Activated CD4-positive, alpha-beta T cell treated with anti-CD3 and anti-CD28 coated beads, Interleukin-2, amount 10 ng/mL, durations not matched to agents 24 days and 14 days (primary cell): Measurements from ENCODE around the gene SLAMF6. TPM values are rescaled to one million over a fixed set of nuclear protein-coding genes. Genes with fewer than 3 reads are reported as not detected.
"Not testable (repeated sequence)": the region's sequence is repeated elsewhere in the genome, so short reads cannot be mapped to it uniquely, and the experiment has no call there.

Experiments used
- DNase-seq: peaks from one replicate; pipeline ENCODE4 v3.0.0; 2022
- H3K27ac Mint-ChIP-seq: one replicate; pipeline ENCODE4 v1.8.0; 2022; ENCODE audit warnings: mild to moderate bottlenecking, mixed read lengths
- H3K27me3 Mint-ChIP-seq: one replicate; pipeline ENCODE4 v1.8.0; 2022; ENCODE audit warnings: mixed read lengths
- H3K36me3 Mint-ChIP-seq: one replicate; pipeline ENCODE4 v1.8.0; 2022; ENCODE audit warnings: low read depth, mild to moderate bottlenecking, mixed read lengths
- H3K4me1 Mint-ChIP-seq: one replicate; pipeline ENCODE4 v1.8.0; 2021; ENCODE audit warnings: mixed read lengths
- H3K4me3 Mint-ChIP-seq: one replicate; pipeline ENCODE4 v1.8.0; 2022; ENCODE audit warnings: mild to moderate bottlenecking, moderate library complexity, mixed read lengths
- H3K9me3 Mint-ChIP-seq: one replicate; pipeline ENCODE4 v1.8.0; 2021; ENCODE audit warnings: mixed read lengths
- intact Hi-C: fragments of 100-400 bp; cut with micrococcal nuclease; formaldehyde crosslinking; loops from one replicate; pipeline ENCODE4 v1.15.1; 2023
- total RNA-seq: library from RNA; stranded (reverse); gene quantifications from 2 replicates; pipeline ENCODE4 v1.2.3, GENCODE V29; 2022

SLAMF6 gene
- total RNA-seq, 1 donor from 2014 or later = 53.8 TPM

- peaks cover 23% of the 10 kb centered on the region for H3K4me1 Mint-ChIP-seq
- DNase-seq = no peak
- H3K27ac Mint-ChIP-seq = peak overlapping the region; percentile 27
- peaks cover 64% of the 10 kb centered on the region for H3K36me3 Mint-ChIP-seq
- intact Hi-C loops = no loop called here
- no peak overlapping the region for H3K4me3 Mint-ChIP-seq
- peaks cover 8% of the 10 kb centered on the region for H3K9me3 Mint-ChIP-seq
- no peaks in the 10 kb centered on the region for H3K27me3 Mint-ChIP-seq
Observed at GRCh38 chr1:160488347-160489058, 34.6 kb downstream of the SLAMF6 start.

DNA sequence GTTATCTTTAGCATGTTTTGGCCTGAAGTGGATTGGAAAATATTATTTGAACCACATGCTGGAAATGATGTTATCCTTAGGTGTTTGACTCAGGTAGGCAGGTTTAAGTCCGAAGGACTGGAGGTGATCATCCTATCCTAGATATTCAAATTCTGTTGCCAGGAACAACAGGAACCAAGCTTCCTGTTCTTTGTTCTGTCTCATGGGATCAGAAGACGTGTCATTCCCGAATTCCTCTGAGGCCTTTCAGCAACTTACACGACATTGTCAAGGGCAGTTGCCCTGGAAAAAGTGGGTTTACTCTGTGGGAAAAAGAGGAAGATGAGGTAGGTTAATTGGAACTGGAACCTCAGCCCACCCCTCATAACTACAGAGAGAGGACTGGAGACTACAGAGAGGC is 36.6 kb downstream of the SLAMF6 start:
- no peak for DNase-seq
- Mint-ChIP-seq H3K4me1 (peaks cover 33% of the 10 kb centered on the region), H3K36me3 (peaks cover 69% of the 10 kb centered on the region), H3K9me3 (peaks cover 11% of the 10 kb centered on the region), H3K27me3 (no peaks in the 10 kb centered on the region), H3K27ac (no peak overlapping the region), H3K4me3 (no peak overlapping the region)
- intact Hi-C loops = no loop called here

GRCh38 chr1:160483505-160484185 is 39.4 kb downstream of the SLAMF6 start:
- Mint-ChIP-seq H3K27ac (peak overlapping the region; percentile 51), H3K27me3 (no peaks in the 10 kb centered on the region), H3K36me3 (peaks cover 59% of the 10 kb centered on the region), H3K4me3 (no peak overlapping the region), H3K9me3 (peaks cover 29% of the 10 kb centered on the region), H3K4me1 (peaks cover 33% of the 10 kb centered on the region)
- intact Hi-C loops = loop anchor here (2.0 kb wide), 1 partner anchor 13 kb away; no protein-coding TSS in a partner anchor
- DNase-seq = no peak

- Mint-ChIP-seq H3K4me1 (peaks cover 24% of the 10 kb centered on the region), H3K27ac (peak overlapping the region; percentile 31), H3K36me3 (peaks cover 52% of the 10 kb centered on the region), H3K4me3 (no peak overlapping the region), H3K27me3 (no peaks in the 10 kb centered on the region), H3K9me3 (peaks cover 33% of the 10 kb centered on the region)
- DNase-seq = no peak
- intact Hi-C loops = loop anchor here (2.0 kb wide), 1 partner anchor 15 kb away; no protein-coding TSS in a partner anchor
Observed at GRCh38 chr1:160481979-160482596, 41.0 kb downstream of the SLAMF6 start.

GRCh38 chr1:160480781-160481180 is 42.3 kb downstream of the SLAMF6 start:
- peaks cover 24% of the 10 kb centered on the region for H3K4me1 Mint-ChIP-seq
- H3K4me3 Mint-ChIP-seq, H3K27ac Mint-ChIP-seq, H3K27me3 Mint-ChIP-seq, intact Hi-C loops: not testable (repeated sequence)
- DNase-seq = peak; percentile 56
- H3K36me3 Mint-ChIP-seq = peaks cover 38% of the 10 kb centered on the region
- peaks cover 33% of the 10 kb centered on the region for H3K9me3 Mint-ChIP-seq

- DNase-seq, intact Hi-C loops, H3K27me3 Mint-ChIP-seq, H3K4me3 Mint-ChIP-seq: not testable (repeated sequence)
- H3K9me3 Mint-ChIP-seq = peaks cover 28% of the 10 kb centered on the region
- H3K4me1 Mint-ChIP-seq = peaks cover 19% of the 10 kb centered on the region
- H3K27ac Mint-ChIP-seq = peak overlapping the region; percentile 17
- H3K36me3 Mint-ChIP-seq = peaks cover 28% of the 10 kb centered on the region
Observed at GRCh38 chr1:160479091-160479490, 44.0 kb downstream of the SLAMF6 start.

- peak; percentile 56 for DNase-seq
- Mint-ChIP-seq H3K36me3 (peaks cover 13% of the 10 kb centered on the region), H3K4me1 (peaks cover 12% of the 10 kb centered on the region), H3K9me3 (peaks cover 16% of the 10 kb centered on the region), H3K27ac (no peak overlapping the region), H3K4me3 (no peak overlapping the region), H3K27me3 (no peaks in the 10 kb centered on the region)
- intact Hi-C loops = loop anchor here (1.0 to 5.0 kb wide), 5 partner anchors 14 to 133 kb away; no protein-coding TSS in a partner anchor
Observed at GRCh38 chr1:160474392-160475242, 48.4 kb downstream of the SLAMF6 start.

DNA sequence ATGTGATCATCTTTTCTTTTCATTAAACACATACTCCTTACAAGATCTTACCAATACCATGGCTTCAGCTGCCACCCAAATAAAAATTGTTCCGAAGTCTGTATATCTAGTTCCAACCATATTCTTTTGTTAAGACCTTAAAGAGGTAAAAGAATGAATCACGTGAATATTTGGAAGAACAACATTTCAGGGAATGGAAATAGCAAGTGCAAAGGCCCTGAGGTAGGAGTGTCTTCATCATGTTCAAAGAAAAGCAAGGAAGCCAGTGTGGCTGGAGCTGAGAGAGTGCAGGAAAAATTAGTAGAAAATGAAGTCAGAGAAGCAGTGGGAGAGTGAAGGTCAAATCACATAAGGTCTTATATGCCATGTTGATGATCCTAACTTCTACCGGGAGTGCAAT is 50.9 kb downstream of the SLAMF6 start:
- H3K4me1 Mint-ChIP-seq = peaks cover 17% of the 10 kb centered on the region
- no peak for DNase-seq
- H3K4me3 Mint-ChIP-seq = no peak overlapping the region
- H3K9me3 Mint-ChIP-seq = peaks cover 5% of the 10 kb centered on the region
- H3K36me3 Mint-ChIP-seq = peaks cover 5% of the 10 kb centered on the region
- H3K27ac Mint-ChIP-seq = no peak overlapping the region
- H3K27me3 Mint-ChIP-seq = no peaks in the 10 kb centered on the region
- intact Hi-C loops = loop anchor here (5.0 kb wide), 1 partner anchor 135 kb away; no protein-coding TSS in a partner anchor

DNA sequence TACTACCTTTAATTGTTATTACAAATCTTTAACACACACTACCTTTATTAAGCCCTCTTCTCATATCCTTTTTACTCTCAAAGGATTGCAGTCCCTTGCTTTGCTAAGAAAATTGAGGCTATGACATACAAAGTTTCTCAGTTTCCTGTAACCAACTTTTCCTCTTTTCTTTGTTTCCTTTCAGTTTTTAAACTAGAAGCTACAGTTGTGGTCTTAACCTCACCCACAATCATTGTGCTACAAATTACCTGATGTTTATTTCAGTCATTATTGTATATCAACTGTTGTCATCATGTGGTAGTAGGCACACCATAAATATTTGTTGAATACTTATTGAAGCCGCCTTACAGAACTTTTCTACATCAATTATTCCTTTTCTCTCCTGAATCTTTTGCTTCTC is 51.8 kb downstream of the SLAMF6 start:
- peaks cover 5% of the 10 kb centered on the region for H3K9me3 Mint-ChIP-seq
- peaks cover 5% of the 10 kb centered on the region for H3K36me3 Mint-ChIP-seq
- no peaks in the 10 kb centered on the region for H3K27me3 Mint-ChIP-seq
- H3K4me3 Mint-ChIP-seq = no peak overlapping the region
- peaks cover 24% of the 10 kb centered on the region for H3K4me1 Mint-ChIP-seq
- no peak overlapping the region for H3K27ac Mint-ChIP-seq
- DNase-seq = peak; percentile 72
- intact Hi-C loops = loop anchor here (1.0 to 5.0 kb wide), 2 partner anchors 42 to 136 kb away; no protein-coding TSS in a partner anchor

GRCh38 chr1:160467576-160467975 is 55.5 kb downstream of the SLAMF6 start:
- Mint-ChIP-seq H3K4me1 (peaks cover 52% of the 10 kb centered on the region), H3K27me3 (no peaks in the 10 kb centered on the region), H3K9me3 (peaks cover 12% of the 10 kb centered on the region), H3K36me3 (peaks cover 12% of the 10 kb centered on the region), H3K4me3 (peak overlapping the region; percentile 9), H3K27ac (peak overlapping the region; percentile 72)
- no peak for DNase-seq
- intact Hi-C loops = no loop called here

- Mint-ChIP-seq H3K27me3 (no peaks in the 10 kb centered on the region), H3K9me3 (peaks cover 12% of the 10 kb centered on the region), H3K4me1 (peaks cover 55% of the 10 kb centered on the region)
Observed at GRCh38 chr1:160466961-160467360, 56.1 kb downstream of the SLAMF6 start.

DNA sequence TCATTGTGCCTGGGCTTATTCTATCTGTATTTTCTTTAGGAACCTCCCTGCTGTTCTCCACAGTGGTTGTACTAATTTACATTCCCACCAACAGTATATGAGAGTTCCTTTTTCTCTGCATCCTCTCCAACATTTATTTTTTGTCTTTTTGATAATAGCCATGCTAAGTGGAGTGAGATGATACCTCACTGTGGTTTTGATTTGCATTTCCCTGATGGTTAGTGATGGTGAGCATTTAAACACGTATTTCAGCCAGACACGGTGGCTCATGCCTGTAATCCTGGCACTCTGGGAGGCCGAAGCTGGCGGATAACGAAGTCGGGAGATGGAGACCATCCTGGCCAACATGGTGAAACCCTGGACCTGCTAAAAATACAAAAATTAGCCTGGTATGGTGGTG is 57.9 kb downstream of the SLAMF6 start:
- H3K27ac Mint-ChIP-seq = peak overlapping the region; percentile 72
- peaks cover 12% of the 10 kb centered on the region for H3K36me3 Mint-ChIP-seq
- no peak for DNase-seq
- H3K4me1 Mint-ChIP-seq = peaks cover 66% of the 10 kb centered on the region
- peak overlapping the region; percentile 17 for H3K4me3 Mint-ChIP-seq
- no peaks in the 10 kb centered on the region for H3K27me3 Mint-ChIP-seq
- H3K9me3 Mint-ChIP-seq = peaks cover 12% of the 10 kb centered on the region
- intact Hi-C loops = no loop called here

More at GRCh38 chr1:160466961-160467360, 56.1 kb downstream of the SLAMF6 start:
- Mint-ChIP-seq H3K27ac (peak overlapping the region; percentile 66), H3K36me3 (peaks cover 12% of the 10 kb centered on the region), H3K4me3 (no peak overlapping the region)
- intact Hi-C loops = no loop called here
- no peak for DNase-seq

GRCh38 chr1:160460683-160461287 is 62.3 kb downstream of the SLAMF6 start:
- intact Hi-C loops = loop anchor here (1.0 to 2.0 kb wide), 5 partner anchors 9 to 116 kb away; no protein-coding TSS in a partner anchor
- Mint-ChIP-seq H3K36me3 (peaks cover 6% of the 10 kb centered on the region), H3K27ac (peak overlapping the region; percentile 98), H3K4me3 (peak overlapping the region; percentile 77), H3K9me3 (peaks cover 7% of the 10 kb centered on the region), H3K27me3 (no peaks in the 10 kb centered on the region), H3K4me1 (peaks cover 74% of the 10 kb centered on the region)
- DNase-seq = peak; percentile 72
